ENCODE data around the gene HSDL2. TPM values are rescaled to one million over a fixed set of nuclear protein-coding genes. Genes with fewer than 3 reads are reported as not detected.
"Not testable (repeated sequence)": the region's sequence is repeated elsewhere in the genome, so short reads cannot be mapped to it uniquely, and the experiment has no call there.

Gene HSDL2
- total RNA-seq, 8 experiments from 2014 or later = 17.3 to 58.8 (median 30.7) TPM

DNA sequence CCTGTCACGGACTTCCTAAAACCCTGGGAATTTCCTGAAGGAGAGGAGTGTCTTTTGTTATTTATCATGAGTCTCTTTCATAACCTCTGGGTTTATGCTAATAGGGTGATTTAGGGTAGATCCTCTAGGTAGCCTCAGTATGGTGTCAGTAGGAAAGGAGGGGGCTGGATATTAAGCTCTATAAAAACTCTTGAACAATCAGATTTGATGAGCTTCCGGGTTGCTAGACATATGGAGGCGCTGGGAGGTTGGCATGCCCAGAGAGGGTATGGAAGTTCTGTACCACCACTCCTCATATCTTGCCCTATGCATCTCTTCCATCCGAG lies 30.9 kb upstream of the HSDL2 start:
- Histone ChIP-seq H3K27ac (no peak overlapping the region), H3K4me1 (replicated peaks in 1 of 2) (no peaks in the 10 kb centered on the region), H3K4me3 (no peak overlapping the region)
- ATAC-seq (replicated peaks in 6 of 8) = peak in 1 of 8 experiments; percentile 27
- in situ Hi-C loops (cut with MboI; ENCODE audit: low pct_unique_long_range_greater_than_20kb in 2 of 9, low sequenced_read_pairs in 9 of 9, unreplicated experiment in 9 of 9) = no loop called here
- 0 to 100% (median 77%) methylated on average over 1 to 4 of the region's 4 CpGs; no CpG with 5 or more reads in 2 of the 10 experiments for WGBS, 10 experiments

DNA sequence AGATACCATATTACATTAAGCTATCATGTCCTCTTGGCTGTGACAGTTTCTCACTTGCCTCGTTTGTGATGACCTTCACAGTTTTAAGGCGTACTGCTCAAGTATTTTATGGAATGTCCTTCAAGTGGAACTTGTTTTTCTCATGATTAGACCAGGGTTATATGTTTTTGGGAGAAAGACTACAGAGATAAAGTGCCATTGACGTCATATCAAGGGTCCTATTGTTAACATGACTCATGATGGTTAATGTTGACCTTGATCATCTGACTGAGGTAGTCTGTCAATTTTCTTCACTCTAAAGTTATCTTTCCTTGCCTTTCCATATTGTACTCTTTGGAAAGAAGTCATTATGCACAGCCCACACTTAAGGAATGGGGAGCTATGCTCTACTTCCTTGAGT lies 28.7 kb upstream of the HSDL2 start:
- ATAC-seq (replicated peaks in 6 of 8) = no peak
- 25 to 100% (median 93%) methylated on average over 1 to 3 of the region's 3 CpGs; no CpG with 5 or more reads in 1 of the 10 experiments for WGBS, 10 experiments
- in situ Hi-C loops (cut with MboI; ENCODE audit: low pct_unique_long_range_greater_than_20kb in 2 of 9, low sequenced_read_pairs in 9 of 9, unreplicated experiment in 9 of 9) = loop anchor here (10.0 to 25.0 kb wide), 4 partner anchors 236 to 589 kb away; no protein-coding TSS in a partner anchor

DNA sequence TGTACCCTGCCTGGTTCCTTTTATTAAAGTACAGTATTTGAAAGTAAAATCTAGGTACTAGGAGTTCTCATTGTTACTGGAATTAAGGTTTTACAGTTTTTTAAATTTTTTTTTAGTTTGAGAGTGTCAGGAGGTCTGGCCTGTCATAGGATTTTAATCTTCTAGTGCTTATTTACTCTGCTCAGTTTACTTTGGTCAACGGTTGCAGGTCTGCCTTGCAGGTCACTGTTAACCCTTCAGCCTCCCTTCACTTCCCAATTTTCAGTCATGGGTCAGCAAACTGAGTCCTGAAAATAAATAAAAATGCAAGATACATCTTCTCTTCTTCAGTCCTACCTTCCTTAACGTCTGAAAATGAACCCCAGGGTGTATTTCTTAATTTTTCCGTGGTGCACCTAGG lies 27.7 kb upstream of the HSDL2 start:
- H3K4me3 ChIP-seq = no peak overlapping the region
- no peaks in the 10 kb centered on the region for H3K4me1 ChIP-seq (replicated peaks in 1 of 2)
- no peak for ATAC-seq (replicated peaks in 6 of 8)
- 36 to 80% (median 66%) methylated on average over 2 to 3 of the region's 3 CpGs for WGBS, 10 experiments
- H3K27ac ChIP-seq = no peak overlapping the region
- in situ Hi-C loops (cut with MboI; ENCODE audit: low pct_unique_long_range_greater_than_20kb in 2 of 9, low sequenced_read_pairs in 9 of 9, unreplicated experiment in 9 of 9) = loop anchor here (10.0 to 25.0 kb wide), 4 partner anchors 237 to 590 kb away; no protein-coding TSS in a partner anchor

More for the DNA sequence above, 28.7 kb upstream of the HSDL2 start:
- Histone ChIP-seq H3K4me1 (replicated peaks in 1 of 2) (no peaks in the 10 kb centered on the region), H3K4me3 (no peak overlapping the region), H3K27ac (no peak overlapping the region)

DNA sequence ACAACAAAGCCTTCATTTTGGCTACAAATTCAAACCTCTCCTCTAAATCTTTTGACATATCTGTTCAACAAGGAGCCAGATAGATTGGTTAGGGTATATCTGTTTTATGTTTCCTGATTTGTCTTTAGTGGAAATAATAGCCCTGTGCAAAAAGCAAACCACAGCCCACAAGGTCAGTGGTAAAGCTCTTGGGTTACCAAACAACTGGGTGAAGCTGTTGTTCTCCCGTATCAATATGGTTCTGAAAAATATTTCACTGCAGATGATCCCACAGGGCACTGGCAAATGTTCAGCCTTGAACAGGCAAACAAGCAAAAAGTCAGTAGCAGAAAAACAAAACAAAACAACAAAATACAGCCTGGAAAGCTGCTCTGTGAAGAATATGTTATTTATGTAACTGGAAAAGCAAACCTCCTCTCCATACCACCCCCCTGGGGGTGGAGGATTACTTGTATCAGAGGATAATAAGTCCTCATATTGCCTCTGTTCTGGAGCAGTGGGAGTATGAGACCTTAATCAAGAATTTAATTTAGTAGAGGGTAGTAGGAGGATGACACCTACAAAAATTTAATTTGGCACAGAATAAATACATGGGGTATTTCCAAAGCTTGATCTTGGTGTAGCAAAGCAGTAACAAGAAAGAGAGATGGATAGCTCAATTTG lies 25.7 kb upstream of the HSDL2 start:
- no peak for ATAC-seq (replicated peaks in 6 of 8)
- in situ Hi-C loops (cut with MboI; ENCODE audit: low pct_unique_long_range_greater_than_20kb in 2 of 9, low sequenced_read_pairs in 9 of 9, unreplicated experiment in 9 of 9) = loop anchor here (10.0 to 25.0 kb wide), 4 partner anchors 239 to 592 kb away; no protein-coding TSS in a partner anchor
- Histone ChIP-seq H3K27ac (no peak overlapping the region), H3K4me1 (replicated peaks in 1 of 2) (no peaks in the 10 kb centered on the region), H3K4me3 (no peak overlapping the region)
- WGBS, 10 experiments = 0 to 100% (median 80%) methylated on average over 1 of the region's 1 CpG; no CpG with 5 or more reads in 5 of the 10 experiments

DNA sequence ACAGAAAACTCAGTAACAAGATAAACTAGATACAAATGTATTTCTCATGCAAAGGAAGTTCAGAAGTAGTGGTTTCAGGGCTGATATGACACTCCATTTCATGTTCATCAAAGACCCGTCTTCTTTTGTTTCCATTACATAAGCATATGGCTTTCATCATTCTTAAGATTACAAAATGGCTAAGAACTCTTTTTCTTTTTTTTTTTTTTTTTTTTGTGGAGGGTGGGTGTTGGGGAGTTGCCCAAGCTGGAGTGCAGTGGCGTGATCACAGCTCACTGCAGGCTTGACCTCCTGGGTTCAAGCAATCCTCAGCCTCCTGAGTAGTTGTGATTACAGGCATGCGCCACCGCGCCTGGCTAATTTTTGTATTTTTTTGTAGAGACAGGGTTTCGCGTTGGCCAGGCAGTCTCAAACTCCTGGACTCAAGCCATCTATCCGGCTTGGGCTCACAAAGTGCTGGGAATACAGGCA lies 24.4 kb upstream of the HSDL2 start:
- Histone ChIP-seq H3K4me3 (no peak overlapping the region), H3K27ac (no peak overlapping the region), H3K4me1 (replicated peaks in 1 of 2) (no peaks in the 10 kb centered on the region)
- no peak for ATAC-seq (replicated peaks in 6 of 8)
- in situ Hi-C loops (cut with MboI; ENCODE audit: low pct_unique_long_range_greater_than_20kb in 2 of 9, low sequenced_read_pairs in 9 of 9, unreplicated experiment in 9 of 9) = loop anchor here (10.0 to 25.0 kb wide), 4 partner anchors 241 to 593 kb away; no protein-coding TSS in a partner anchor
- WGBS, 10 experiments = 53 to 96% (median 75%) methylated on average over 2 to 8 of the region's 8 CpGs; no CpG with 5 or more reads in 1 of the 10 experiments

DNA sequence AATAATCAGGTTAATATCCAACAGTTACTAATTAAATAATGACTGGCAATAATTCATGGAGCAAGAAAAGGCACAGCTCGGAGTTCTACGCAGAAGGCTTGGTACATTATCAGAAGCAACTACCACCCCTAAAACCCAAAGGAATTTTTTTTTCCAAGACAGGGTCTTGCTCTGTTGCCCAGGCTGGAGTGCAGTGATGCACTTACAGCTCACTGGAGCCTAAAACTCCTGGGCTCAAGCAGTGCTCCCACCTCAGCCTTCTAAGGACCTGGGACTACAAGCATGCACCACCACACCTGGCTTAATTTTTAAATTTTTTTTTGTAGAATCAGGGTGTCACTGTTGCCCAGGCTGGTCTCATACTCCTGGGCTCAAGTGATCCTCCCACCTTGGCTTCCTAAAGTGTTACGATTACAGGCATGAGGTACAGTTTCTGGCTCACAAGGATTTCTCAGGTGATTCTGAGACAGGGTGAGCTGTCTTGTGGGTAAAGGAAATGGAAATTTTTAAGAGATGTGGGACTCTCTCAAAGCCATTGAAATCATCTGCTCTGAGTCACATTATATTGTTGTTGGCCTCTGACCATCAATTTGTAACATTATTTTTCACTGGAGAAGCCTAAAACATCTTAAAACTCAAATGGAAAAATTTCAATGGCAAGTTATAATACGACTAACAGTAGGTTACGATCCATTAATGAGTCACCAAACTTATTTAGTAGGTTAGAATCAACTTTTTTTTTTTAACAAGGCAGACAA lies 19.7 kb upstream of the HSDL2 start:
- in situ Hi-C loops (cut with MboI; ENCODE audit: low pct_unique_long_range_greater_than_20kb in 2 of 9, low sequenced_read_pairs in 9 of 9, unreplicated experiment in 9 of 9) = loop anchor here (10.0 to 25.0 kb wide), 3 partner anchors 265 to 598 kb away; no protein-coding TSS in a partner anchor
- no peak for ATAC-seq (replicated peaks in 6 of 8)
- no peak overlapping the region for H3K27ac ChIP-seq
- 0 to 96% (median 81%) methylated on average over 1 to 5 of the region's 5 CpGs for WGBS, 10 experiments
- no peak overlapping the region for H3K4me3 ChIP-seq
- no peaks in the 10 kb centered on the region for H3K4me1 ChIP-seq (replicated peaks in 1 of 2)

DNA sequence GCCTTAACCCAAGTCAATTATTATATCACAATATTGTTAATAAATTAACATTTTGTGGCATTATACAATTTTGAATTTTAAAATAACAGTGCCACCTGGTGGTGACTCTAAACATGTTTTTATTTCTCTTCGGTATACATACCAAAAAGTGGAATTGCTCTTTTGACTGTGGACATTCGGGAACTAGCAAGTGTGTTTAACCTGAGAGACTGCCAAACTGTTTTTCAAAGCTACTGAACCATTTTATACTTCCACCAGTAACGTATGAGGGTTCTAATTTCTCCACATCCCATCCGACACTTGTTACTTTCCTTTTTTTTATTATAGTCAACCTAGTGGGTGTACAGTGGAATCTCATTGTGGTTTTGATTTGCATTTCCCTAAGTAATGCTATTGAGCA lies 18.3 kb upstream of the HSDL2 start:
- no peaks in the 10 kb centered on the region for H3K4me1 ChIP-seq (replicated peaks in 1 of 2)
- peak in 3 of 8 experiments; percentile 39 to 61 (median 47) for ATAC-seq (replicated peaks in 6 of 8)
- WGBS, 10 experiments = 0 to 59% (median 24%) methylated on average over 2 to 4 of the region's 4 CpGs
- in situ Hi-C loops (cut with MboI; ENCODE audit: low pct_unique_long_range_greater_than_20kb in 2 of 9, low sequenced_read_pairs in 9 of 9, unreplicated experiment in 9 of 9) = loop anchor here (10.0 to 25.0 kb wide), 3 partner anchors 267 to 599 kb away; no protein-coding TSS in a partner anchor
- no peak overlapping the region for H3K27ac ChIP-seq
- H3K4me3 ChIP-seq = no peak overlapping the region

DNA sequence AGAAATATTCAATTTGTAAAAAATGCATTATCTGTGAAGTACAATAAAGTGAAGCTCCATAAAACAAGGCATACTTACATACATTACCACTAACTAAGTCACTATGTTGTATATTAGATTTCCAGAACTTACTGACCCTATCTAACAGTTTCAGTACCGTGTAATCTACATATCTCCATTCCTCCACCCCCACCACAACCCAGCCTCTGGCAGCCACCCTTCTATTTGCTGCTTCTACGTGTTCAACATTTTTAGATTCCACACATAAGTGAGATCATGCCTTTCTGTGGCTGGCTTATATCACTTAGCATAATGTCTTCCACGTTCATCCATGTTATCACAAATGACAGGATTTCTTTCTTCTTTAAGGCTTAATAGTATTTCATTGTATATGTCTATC lies 15.1 kb upstream of the HSDL2 start:
- WGBS, 10 experiments = 48 to 100% (median 85%) methylated on average over 1 to 3 of the region's 3 CpGs; no CpG with 5 or more reads in 2 of the 10 experiments
- in situ Hi-C loops (cut with MboI; ENCODE audit: low pct_unique_long_range_greater_than_20kb in 2 of 9, low sequenced_read_pairs in 9 of 9, unreplicated experiment in 9 of 9) = loop anchor here (10.0 to 25.0 kb wide), 3 partner anchors 270 to 602 kb away; no protein-coding TSS in a partner anchor
- H3K4me3 ChIP-seq = no peak overlapping the region
- no peaks in the 10 kb centered on the region for H3K4me1 ChIP-seq (replicated peaks in 1 of 2)
- no peak for ATAC-seq (replicated peaks in 6 of 8)
- H3K27ac ChIP-seq = no peak overlapping the region

DNA sequence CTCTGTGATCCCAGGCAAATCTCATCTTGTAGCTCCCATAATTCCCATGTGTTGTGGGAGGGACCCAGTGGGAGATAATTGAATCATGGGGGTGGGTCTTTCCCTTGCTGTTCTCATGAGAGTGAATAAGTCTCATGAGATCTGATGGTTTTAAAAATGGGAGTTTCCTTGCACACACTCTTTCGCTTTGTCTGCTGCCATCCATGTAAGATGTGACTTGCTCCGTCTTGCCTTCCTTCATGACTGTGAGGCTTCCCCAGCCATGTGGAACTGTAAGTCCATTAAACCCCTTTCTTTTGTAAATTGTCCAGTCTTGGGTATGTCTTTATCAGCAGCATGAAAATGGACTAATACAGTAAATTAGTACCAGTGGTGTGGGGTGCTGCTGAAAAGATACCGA lies 14.7 kb upstream of the HSDL2 start:
- H3K27ac ChIP-seq; H3K4me1 ChIP-seq (replicated peaks in 1 of 2); ATAC-seq (replicated peaks in 6 of 8); H3K4me3 ChIP-seq: not testable (repeated sequence)
- in situ Hi-C loops (cut with MboI; ENCODE audit: low pct_unique_long_range_greater_than_20kb in 2 of 9, low sequenced_read_pairs in 9 of 9, unreplicated experiment in 9 of 9) = loop anchor here (10.0 to 25.0 kb wide), 3 partner anchors 270 to 603 kb away; no protein-coding TSS in a partner anchor
- 90 to 100% (median 100%) methylated on average over 2 to 3 of the region's 3 CpGs; no CpG with 5 or more reads in 4 of the 10 experiments for WGBS, 10 experiments

DNA sequence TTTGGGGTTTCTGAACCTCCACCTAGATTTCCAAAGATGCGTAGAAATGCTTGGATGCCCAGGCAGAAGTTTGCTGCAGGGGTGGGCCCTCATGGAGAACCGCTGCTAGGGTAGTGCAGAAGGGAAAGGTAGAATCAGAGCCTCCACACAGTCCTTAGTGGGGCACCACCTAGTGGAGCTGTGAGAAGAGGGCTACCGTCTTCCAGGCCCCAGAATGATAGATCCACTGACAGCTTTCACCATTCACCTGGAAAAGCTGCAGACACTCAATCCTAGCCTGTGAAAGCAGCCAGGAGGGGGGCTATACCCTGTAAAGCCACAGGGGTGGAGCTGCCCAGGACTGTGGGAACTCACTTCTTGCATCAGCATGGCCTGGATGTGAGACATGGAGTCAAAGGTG lies 13.3 kb upstream of the HSDL2 start:
- 20 to 100% (median 88%) methylated on average over 1 to 2 of the region's 3 CpGs; no CpG with 5 or more reads in 3 of the 10 experiments for WGBS, 10 experiments
- H3K4me1 ChIP-seq (replicated peaks in 1 of 2) = no peaks in the 10 kb centered on the region
- in situ Hi-C loops (cut with MboI; ENCODE audit: low pct_unique_long_range_greater_than_20kb in 2 of 9, low sequenced_read_pairs in 9 of 9, unreplicated experiment in 9 of 9) = loop anchor here (10.0 to 25.0 kb wide), 3 partner anchors 272 to 604 kb away; no protein-coding TSS in a partner anchor
- no peak overlapping the region for H3K27ac ChIP-seq
- H3K4me3 ChIP-seq = no peak overlapping the region
- ATAC-seq (replicated peaks in 6 of 8) = no peak

DNA sequence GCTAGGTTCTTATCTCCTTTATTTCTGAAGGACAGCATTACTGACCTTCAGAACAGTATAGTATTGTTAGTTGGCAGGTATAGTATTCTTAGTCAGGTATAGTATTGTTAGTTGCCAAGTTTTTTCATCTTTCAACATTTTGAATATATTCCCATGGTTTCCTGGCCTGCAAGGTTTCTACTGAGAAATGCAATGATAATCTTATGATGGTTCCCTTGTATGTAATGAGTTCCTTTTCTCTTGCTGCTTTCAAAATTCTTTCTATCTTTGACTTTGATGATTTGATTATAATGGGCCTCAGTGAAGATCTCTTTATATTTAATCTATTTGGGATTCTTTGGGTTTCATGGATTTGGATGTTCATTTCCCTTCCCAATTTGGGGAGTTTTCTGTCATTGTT lies 12.4 kb upstream of the HSDL2 start:
- no peak for ATAC-seq (replicated peaks in 6 of 8)
- H3K27ac ChIP-seq = no peak overlapping the region
- no peak overlapping the region for H3K4me3 ChIP-seq
- H3K4me1 ChIP-seq (replicated peaks in 1 of 2) = no peaks in the 10 kb centered on the region
- in situ Hi-C loops (cut with MboI; ENCODE audit: low pct_unique_long_range_greater_than_20kb in 2 of 9, low sequenced_read_pairs in 9 of 9, unreplicated experiment in 9 of 9) = loop anchor here (10.0 to 25.0 kb wide), 3 partner anchors 273 to 605 kb away; no protein-coding TSS in a partner anchor

DNA sequence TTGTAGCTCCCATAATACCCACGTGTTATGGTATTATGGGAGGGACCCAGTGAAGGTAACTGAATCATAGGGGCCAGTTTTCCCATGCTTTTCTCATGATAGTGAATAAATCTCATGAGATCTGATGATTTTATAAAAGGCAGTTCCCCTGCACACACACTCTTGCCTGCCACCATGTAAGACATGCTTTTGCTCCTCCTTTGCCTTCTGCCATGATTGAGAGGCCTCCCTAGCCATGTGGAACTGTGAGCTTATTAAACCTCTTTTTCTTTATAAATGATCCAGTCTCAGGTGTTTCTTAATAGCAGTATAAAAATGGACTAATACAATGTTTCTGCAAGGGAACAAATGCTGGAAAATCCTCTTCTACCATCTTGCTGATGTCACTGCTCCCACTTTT lies 10.1 kb upstream of the HSDL2 start:
- H3K4me1 ChIP-seq (replicated peaks in 1 of 2) = no peaks in the 10 kb centered on the region
- no peak overlapping the region for H3K4me3 ChIP-seq
- in situ Hi-C loops (cut with MboI; ENCODE audit: low pct_unique_long_range_greater_than_20kb in 2 of 9, low sequenced_read_pairs in 9 of 9, unreplicated experiment in 9 of 9) = loop anchor here (10.0 to 25.0 kb wide), 3 partner anchors 275 to 608 kb away; no protein-coding TSS in a partner anchor
- H3K27ac ChIP-seq = no peak overlapping the region
- WGBS, 10 experiments = 13 to 88% (median 86%) methylated on average over 1 of the region's 1 CpG; no CpG with 5 or more reads in 7 of the 10 experiments
- no peak for ATAC-seq (replicated peaks in 6 of 8)

DNA sequence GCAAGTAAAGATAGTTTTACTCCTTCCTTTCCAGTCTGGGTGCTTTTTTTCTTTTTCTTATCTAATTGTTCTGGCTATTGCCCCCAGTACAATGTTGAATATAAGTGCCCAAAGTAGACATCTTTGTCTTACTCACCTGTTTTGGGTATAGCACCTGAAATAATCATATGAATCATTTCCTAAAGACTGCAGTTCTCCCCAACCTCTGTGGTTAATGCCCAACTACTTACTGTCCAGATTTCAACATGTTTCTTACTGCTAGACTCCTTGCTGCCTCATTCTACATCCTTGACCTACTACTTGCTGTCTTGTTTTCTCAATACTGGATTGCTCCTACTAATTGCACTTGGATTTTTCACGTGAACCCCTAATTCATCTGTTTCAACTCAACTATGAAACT lies 8.8 kb upstream of the HSDL2 start:
- in situ Hi-C loops (cut with MboI; ENCODE audit: low pct_unique_long_range_greater_than_20kb in 2 of 9, low sequenced_read_pairs in 9 of 9, unreplicated experiment in 9 of 9) = loop anchor here (25.0 kb wide), 2 partner anchors 284 to 609 kb away; no protein-coding TSS in a partner anchor
- 43 to 100% (median 87%) methylated on average over 1 of the region's 1 CpG; no CpG with 5 or more reads in 2 of the 10 experiments for WGBS, 10 experiments
- Histone ChIP-seq H3K27ac (no peak overlapping the region), H3K4me1 (replicated peaks in 1 of 2) (no peaks in the 10 kb centered on the region), H3K4me3 (no peak overlapping the region)
- no peak for ATAC-seq (replicated peaks in 6 of 8)

Data from motor neuron (in vitro differentiated cells).